K562 (cell line): ENCODE measurements around the gene ABCC10. TPM values are rescaled to one million over a fixed set of nuclear protein-coding genes. Genes with fewer than 3 reads are reported as not detected.

ENCODE experiments used
- ATAC-seq: fragments of 200-7000 bp; cut with Tn5 transposase; 3 replicates; pipeline ENCODE4 v1.9.1; 2020; ENCODE audit warnings: moderate library complexity
- BruUV-seq: library from RNA; stranded (reverse); fragments of 400-500 nt; replicated peaks from 2 replicates; lab custom pipeline; 2021; lab: Mats Ljungman, UMichigan
- CTCF ChIA-PET: fragments of 300-600 bp; formaldehyde crosslinking; extraction: SDS; loops from one replicate; lab custom pipeline; 2021; ENCODE audit warnings: low intra/inter-chr PET ratio; lab: Yijun Ruan, JAX
- POLR2A ChIA-PET: fragments of 300-600, 350-650 bp; sonication (Branson Sonifier 250); formaldehyde crosslinking; extraction: SDS; loops from one replicate; lab custom pipeline; 2021; ENCODE audit warnings: antibody characterized with exemption, inconsistent platforms; lab: Yijun Ruan, JAX
- DNase-seq, 4 experiments: peaks; one replicate each; pipeline versions ENCODE4 v3.0.0 to v3.0.0-alpha.2; 2011 to 2018; ENCODE audit warnings: low spot score in 3 of 4, mixed read lengths in 3 of 4; ENCODE audit errors: extremely low read depth in 1 of 4
- FAIRE-seq: peaks from 2 replicates; lab custom pipeline; 2011; peaks lifted over from hg19 to GRCh38; lab: Jason Lieb, UNC
- H2AFZ ChIP-seq: 2 replicates; pipeline ENCODE4 v1.6.0; 2011; ENCODE audit warnings: low read depth, low read length, control low read depth, inconsistent platforms
- H3K27ac ChIP-seq: fragments of 200-600 bp; 3 replicates; pipeline ENCODE4 v1.8.0; 2011; ENCODE audit warnings: low read depth, mild to moderate bottlenecking, control low read depth, inconsistent platforms, low read length, moderate library complexity, mixed read lengths; ENCODE audit errors: extremely low read depth
- H3K27me3 ChIP-seq, 2 experiments: fragments of 300-600 bp in 1 of 2; 2 replicates in 1 of 2; 3 replicates in 1 of 2; pipeline versions ENCODE4 v1.6.0 to v1.8.0; 2011; ENCODE audit warnings: inconsistent platforms in 2 of 2, low read length in 2 of 2, mild to moderate bottlenecking in 1 of 2, mixed read lengths in 1 of 2, moderate library complexity in 1 of 2; ENCODE audit not compliant: control insufficient read depth in 2 of 2, insufficient read depth in 2 of 2
- H3K36me3 ChIP-seq: fragments of 300-600 bp; 3 replicates; pipeline ENCODE4 v1.8.0; 2011; ENCODE audit warnings: mild to moderate bottlenecking, low read length, inconsistent platforms; ENCODE audit not compliant: control insufficient read depth, insufficient read depth
- H3K4me1 ChIP-seq, 2 experiments: fragments of 200-600 bp in 1 of 2; replicated peaks in 1 of 2; 2 replicates in 1 of 2; 3 replicates in 1 of 2; pipeline versions ENCODE4 v1.5.1 to v1.8.0; 2011; ENCODE audit warnings: inconsistent platforms in 2 of 2, low read length in 2 of 2, mild to moderate bottlenecking in 1 of 2, mixed read lengths in 1 of 2, moderate library complexity in 1 of 2; ENCODE audit not compliant: control insufficient read depth in 2 of 2, insufficient read depth in 2 of 2
- H3K4me2 ChIP-seq: 2 replicates; pipeline ENCODE4 v1.6.1; 2011; ENCODE audit warnings: low read length, control low read depth, inconsistent platforms, mixed read lengths; ENCODE audit not compliant: insufficient read depth
- H3K4me3 ChIP-seq: fragments of 200-600 bp; sonication (generic), shearing (Covaris generic); 2 replicates; pipeline ENCODE4 v1.5.1; 2016; ENCODE audit warnings: control low read depth, inconsistent platforms
- H3K79me2 ChIP-seq: fragments of 200-600 bp; 3 replicates; pipeline ENCODE4 v1.8.0; 2011; ENCODE audit warnings: low read length, inconsistent platforms; ENCODE audit not compliant: control insufficient read depth, insufficient read depth
- H3K9ac ChIP-seq, 2 experiments: 2 replicates each; pipeline versions ENCODE4 v1.6.0 to v1.6.1; 2011; ENCODE audit warnings: low read depth in 2 of 2, low read length in 2 of 2, control low read depth in 1 of 2, inconsistent platforms in 1 of 2, mild to moderate bottlenecking in 1 of 2, mixed read lengths in 1 of 2; ENCODE audit not compliant: insufficient read depth in 1 of 2
- H3K9me1 ChIP-seq: one replicate; pipeline ENCODE4 v1.6.0; 2011; ENCODE audit warnings: inconsistent platforms, mild to moderate bottlenecking, low read length, moderate library complexity; ENCODE audit not compliant: control insufficient read depth, insufficient read depth
- H3K9me3 ChIP-seq: replicated peaks from 2 replicates; pipeline ENCODE4 v1.5.1; 2011; ENCODE audit warnings: low read depth, low read length, inconsistent platforms; ENCODE audit not compliant: control insufficient read depth, insufficient read depth
- H4K20me1 ChIP-seq: replicated peaks from 2 replicates; pipeline ENCODE4 v1.6.1; 2011; ENCODE audit warnings: low read length, inconsistent platforms, mixed read lengths; ENCODE audit not compliant: control insufficient read depth, insufficient read depth
- ESRRA ChIP-seq: fragments of 450-650 bp; IDR thresholded peaks from 2 replicates; pipeline ENCODE4 v1.6.1; 2014; ENCODE audit warnings: low read depth, mild to moderate bottlenecking, moderate library complexity, borderline replicate concordance
- NFIC ChIP-seq: fragments of 450-650 bp; IDR thresholded peaks from 2 replicates; pipeline ENCODE4 v1.6.1; 2017; ENCODE audit warnings: mild to moderate bottlenecking, inconsistent platforms
- SETDB1 ChIP-seq: IDR thresholded peaks from one replicate; pipeline ENCODE4 v1.6.1; 2012; ENCODE audit warnings: low read length, control low read depth, inconsistent platforms
- THRA ChIP-seq: fragments of 450-650 bp; IDR thresholded peaks from 2 replicates; pipeline ENCODE4 v1.6.1; 2017; ENCODE audit warnings: mild to moderate bottlenecking, moderate library complexity
- TRIM25 ChIP-seq: fragments of 450-650 bp; IDR thresholded peaks from 2 replicates; pipeline ENCODE4 v1.7.0; 2016; ENCODE audit warnings: borderline replicate concordance
- WGBS: fragments of 100-300 bp; shearing (Covaris generic); methylation state at CpG from one replicate; pipeline ENCODE4 v1.1.6; 2016; ENCODE audit warnings: low coverage, mixed read lengths; ENCODE audit not compliant: insufficient coverage; ENCODE audit errors: missing lambda C conversion rate; 5-methylcytosine and 5-hydroxymethylcytosine counted together
- in situ Hi-C: fragments of 300-500 bp; cut with MboI; formaldehyde crosslinking; loops from 4 replicates; pipeline ENCODE4 v1.15.0; 2018; ENCODE audit warnings: inconsistent platforms, mixed read lengths
- intact Hi-C: fragments of 100-400 bp; cut with micrococcal nuclease; formaldehyde crosslinking; loops from 2 replicates; pipeline ENCODE4 v1.14.2; 2022
- polyA plus RNA-seq, 8 experiments: library from polyadenylated mRNA; depleted of rRNA in 4 of 8; stranded (reverse) in 5 of 8; unstranded in 3 of 8; fragments of >200 nt; fragmentation: Nextera tagmentation in 2 of 8; fragmentation: Illumina TruSeq in 1 of 8; extraction: Ambion mirVana in 2 of 8; extraction: Trizol in 1 of 8; gene quantifications; 2 replicates each; pipeline versions ENCODE4 v1.2.1 to v1.2.3, GENCODE V29; 2011 to 2014; ENCODE audit warnings: inconsistent platforms in 1 of 8, missing spikeins in 1 of 8
- total RNA-seq, 7 experiments: library from RNA; depleted of rRNA in 6 of 7; stranded (reverse); fragments of >200 nt in 6 of 7; fragmentation: Illumina TruSeq in 2 of 7; extraction: Trizol in 2 of 7; gene quantifications; 2 replicates each; pipeline versions ENCODE4 v1.2.1 to v1.2.3, GENCODE V29; 2011 to 2021; ENCODE audit warnings: low replicate concordance in 1 of 7

Gene ABCC10
- total and polyA plus RNA-seq, 9 of the 15 experiments (the other 6 are each of a cell fraction or from before 2014, with no cell fraction given) = 2.4 to 29.1 (median 13.7) TPM

DNA sequence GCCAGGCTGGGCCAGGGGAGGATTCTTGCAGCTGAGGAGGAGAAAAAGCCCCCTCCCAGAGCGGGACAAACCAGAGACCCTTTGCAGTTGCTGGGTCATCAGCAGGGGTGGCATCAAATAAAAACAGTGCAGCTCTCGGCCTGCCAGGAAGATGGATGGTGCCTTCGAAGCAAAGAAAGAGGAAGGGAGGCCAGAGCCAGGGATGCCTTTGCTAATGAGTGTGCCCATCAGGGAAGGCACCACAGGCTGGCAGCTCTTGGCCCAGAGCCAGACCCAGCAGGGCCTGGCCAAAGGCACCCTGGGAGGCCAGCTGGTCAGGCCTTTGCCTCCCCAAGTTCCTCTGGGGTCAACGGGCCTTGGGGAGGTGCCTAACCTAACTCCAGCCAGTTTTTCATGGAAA, 31.6 kb upstream of the ABCC10 start:
- H3K4me3 ChIP-seq = no peak overlapping the region
- H3K36me3 ChIP-seq = no peaks in the 10 kb centered on the region
- no peak overlapping the region for H3K9ac ChIP-seq
- ChIA-PET CTCF (no interaction called here), POLR2A (interaction anchor here (0.7 to 1.4 kb wide), 4 partner anchors 9 to 240 kb away, joined by 3 to 8 read pairs (median 4); no protein-coding TSS in a partner anchor)
- peaks cover 0 to 12% of the 10 kb centered on the region in 2 experiments; a peak in 3 of 5 replicates for H3K27me3 ChIP-seq
- H3K79me2 ChIP-seq = no peaks in the 10 kb centered on the region
- TF ChIP-seq TRIM25 (no peak), NFIC (peak; percentile 83), SETDB1 (no peak), ESRRA (no peak), THRA (no peak)
- H3K4me1 ChIP-seq = peaks cover 18 to 20% of the 10 kb centered on the region in 2 experiments
- H2AFZ ChIP-seq = no peak overlapping the region
- no peak for FAIRE-seq
- no peak for ATAC-seq
- H3K9me1 ChIP-seq = no peaks in the 10 kb centered on the region
- in situ Hi-C loops (no loop called here), intact Hi-C loops (loop anchor here (5.0 kb wide), 1 partner anchor 133 kb away; no protein-coding TSS in a partner anchor)
- H4K20me1 ChIP-seq = no peaks in the 10 kb centered on the region
- no peaks in the 10 kb centered on the region for H3K9me3 ChIP-seq
- no peak for DNase-seq
- no peak overlapping the region for H3K4me2 ChIP-seq
- H3K27ac ChIP-seq = no peak overlapping the region
- 46% methylated on average over 4 of the region's 4 CpGs for WGBS
- BruUV-seq = no TSS peak
